GM12878 (cell line): Measurements from ENCODE around the gene THADA. TPM values are rescaled to one million over a fixed set of nuclear protein-coding genes. Genes with fewer than 3 reads are reported as not detected.

ENCODE experiments used
- BCLAF1 ChIP-seq: fragments of 450-650 bp; IDR thresholded peaks from 2 replicates; pipeline ENCODE4 v1.6.1; 2017; ENCODE audit warnings: antibody characterized with exemption, mild to moderate bottlenecking, moderate library complexity
- CBFB ChIP-seq: IDR thresholded peaks from 2 replicates; pipeline ENCODE4 v1.6.1; 2016; ENCODE audit warnings: antibody characterized with exemption, low read depth
- IRF5 ChIP-seq: fragments of 450-650 bp; IDR thresholded peaks from 2 replicates; pipeline ENCODE4 v1.6.1; 2017; ENCODE audit warnings: borderline replicate concordance
- KDM1A ChIP-seq: fragments of 200-600 bp; sonication (generic); IDR thresholded peaks from 2 replicates; pipeline ENCODE4 v1.6.1; 2016; ENCODE audit warnings: borderline replicate concordance
- NFXL1 ChIP-seq: fragments of 450-650 bp; IDR thresholded peaks from 2 replicates; pipeline ENCODE4 v1.6.1; 2017; ENCODE audit warnings: antibody characterized with exemption, mild to moderate bottlenecking, borderline replicate concordance
- PAX5 ChIP-seq: IDR thresholded peaks from 2 replicates; pipeline ENCODE4 v1.6.1; 2011; ENCODE audit warnings: low read depth, low read length, borderline replicate concordance
- SIX5 ChIP-seq: IDR thresholded peaks from 2 replicates; pipeline ENCODE4 v1.6.1; 2011; ENCODE audit warnings: mild to moderate bottlenecking, low read depth, low read length, moderate library complexity; ENCODE audit not compliant: severe bottlenecking
- SUZ12 ChIP-seq: fragments of 200-600 bp; sonication (generic); IDR thresholded peaks from one replicate; pipeline ENCODE4 v1.6.1; 2018; ENCODE audit warnings: antibody characterized with exemption, mild to moderate bottlenecking; ENCODE audit not compliant: unreplicated experiment
- ZBTB40 ChIP-seq: fragments of 450-650 bp; IDR thresholded peaks from 2 replicates; pipeline ENCODE4 v1.6.1; 2016; ENCODE audit warnings: mild to moderate bottlenecking, moderate library complexity, borderline replicate concordance
- polyA plus RNA-seq, 11 experiments: library from polyadenylated mRNA; depleted of rRNA in 4 of 11; unstranded in 6 of 11; stranded (reverse) in 5 of 11; fragments of >200 nt; fragmentation: Nextera tagmentation in 4 of 11; fragmentation: Illumina TruSeq in 1 of 11; extraction: Ambion mirVana in 4 of 11; extraction: Trizol in 1 of 11; gene quantifications; 1 replicate in 1 of 11; 2 replicates in 10 of 11; pipeline versions ENCODE4 v1.2.1 to v1.2.3, GENCODE V29; 2011 to 2016; ENCODE audit warnings: inconsistent platforms in 2 of 11, missing spikeins in 2 of 11, low read depth in 1 of 11
- total RNA-seq, 4 experiments: library from RNA; depleted of rRNA in 3 of 4; stranded (reverse); fragments of >200 nt in 3 of 4; fragmentation: Illumina TruSeq in 1 of 4; extraction: Trizol in 1 of 4; gene quantifications; 2 replicates each; pipeline versions ENCODE4 v1.2.1 to v1.2.3, GENCODE V29; 2013 to 2021

THADA gene
- total and polyA plus RNA-seq, 10 of the 15 experiments (the other 5 are each of a cell fraction or from before 2014, with no cell fraction given), result 14.6 to 33.2 (median 23.2) TPM

- TF ChIP-seq IRF5, result no peak
- no peak for TF ChIP-seq CBFB
- no peak for TF ChIP-seq BCLAF1
- TF ChIP-seq ZBTB40, result no peak
- no peak for TF ChIP-seq SIX5
- TF ChIP-seq PAX5, result no peak
- TF ChIP-seq KDM1A, result no peak
- TF ChIP-seq NFXL1, result no peak
- no peak for TF ChIP-seq SUZ12
Observed at GRCh38 chr2:43370705-43371104, 225.1 kb downstream of the THADA start (continued).
